ENCODE results near the gene CCDC102A. TPM values are rescaled to one million over a fixed set of nuclear protein-coding genes. Genes with fewer than 3 reads are reported as not detected.
A peak's percentile ranks its signal among the peaks of the same experiment; 100 is the strongest.

Gene CCDC102A
- total and polyA plus RNA-seq, 2 of the 13 experiments (the other 11 are each of a cell fraction or from before 2014, with no cell fraction given), result 2.1 to 2.8 TPM

- TF ChIP-seq ZNF513 (CRISPR knock-in tag; conservative IDR thresholded peaks at IDR 0.05), result no peak
- no peak for TF ChIP-seq ZSCAN22 (CRISPR knock-in tag; IDR thresholded peaks at IDR 0.05)
- no peak for TF ChIP-seq NFRKB (IDR thresholded peaks at IDR 0.05)
- 0 out of 4 replicates have a peak, but pooled peaks of 1 of the 2 experiments have one; percentile 7 for TF ChIP-seq EP300 (IDR thresholded peaks at IDR 0.05; ENCODE audit: low read depth in 2 of 2, low read length in 2 of 2)
- TF ChIP-seq EP300 (CRISPR knock-in tag; IDR thresholded peaks at IDR 0.05; ENCODE audit: borderline replicate concordance), result no peak
- no peak for TF ChIP-seq HCFC1 (IDR thresholded peaks at IDR 0.05; ENCODE audit: low read depth, low read length)
- no peak for TF ChIP-seq ZNF558 (CRISPR knock-in tag; IDR thresholded peaks at IDR 0.05; ENCODE audit: borderline replicate concordance)
- TF ChIP-seq ZNF574 (CRISPR knock-in tag; IDR thresholded peaks at IDR 0.05), result no peak
- TF ChIP-seq AGO2 (optimal IDR thresholded peaks at IDR 0.05; ENCODE audit: low read depth, low read length), result peak; percentile 64
- TF ChIP-seq ZBTB46 (CRISPR knock-in tag; IDR thresholded peaks at IDR 0.05; ENCODE audit: borderline replicate concordance), result no peak
Observed at GRCh38 chr16:57479205-57479975, 57.0 kb downstream of the CCDC102A start (continued).

Data from HepG2 (cell line).